OCI-LY1 (cell line): Measurements from ENCODE around the gene COMMD1.

Source experiments
- EZH2 ChIP-seq: fragments of 200-600 bp; sonication (generic), shearing (Covaris generic); IDR thresholded peaks from 2 replicates; pipeline ENCODE4 v1.8.0; 2017; ENCODE audit warnings: borderline replicate concordance, mixed run types, mild to moderate bottlenecking, antibody characterized with exemption, low read length, moderate library complexity, mixed read lengths
- TF ChIP-seq, protein P1 (sequence below): fragments of 200-600 bp; sonication (generic), shearing (Covaris generic); IDR thresholded peaks from 2 replicates; pipeline ENCODE4 v1.5.1; 2017; ENCODE audit warnings: mild to moderate bottlenecking, antibody characterized with exemption, low read length, moderate library complexity, mixed read lengths

DNA sequence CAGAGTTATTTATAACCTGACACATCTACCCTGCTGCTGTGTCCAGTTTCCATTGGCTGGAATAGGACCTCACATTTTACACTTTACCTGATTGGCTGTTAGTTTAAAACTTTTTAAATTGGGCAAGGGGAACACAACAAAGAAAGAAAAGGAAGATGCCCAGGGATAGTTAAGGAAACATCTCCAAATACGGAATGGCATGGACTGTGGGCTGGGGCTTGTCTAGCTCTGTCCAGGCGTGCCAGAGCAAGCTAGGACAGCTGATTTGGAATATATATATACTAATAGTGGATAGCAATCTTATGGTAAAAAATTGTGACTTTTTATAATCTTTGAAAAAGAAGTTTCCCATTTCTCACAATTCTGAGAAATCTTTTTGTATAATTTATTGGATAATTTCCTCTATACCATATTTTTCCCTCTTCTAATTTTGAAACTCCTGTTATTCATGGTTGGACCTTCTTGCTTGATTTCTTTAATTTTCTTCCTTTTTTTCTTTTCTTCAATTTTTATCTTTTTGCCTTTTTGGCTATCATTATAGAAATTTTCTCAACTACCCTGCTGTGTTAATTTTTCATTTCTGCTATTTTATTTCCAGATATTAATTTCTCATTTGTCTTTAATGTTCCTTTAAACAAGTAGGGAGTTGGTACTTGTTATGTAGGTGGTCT, 55.9 kb downstream of the COMMD1 start:
- TF ChIP-seq, protein P1, sequence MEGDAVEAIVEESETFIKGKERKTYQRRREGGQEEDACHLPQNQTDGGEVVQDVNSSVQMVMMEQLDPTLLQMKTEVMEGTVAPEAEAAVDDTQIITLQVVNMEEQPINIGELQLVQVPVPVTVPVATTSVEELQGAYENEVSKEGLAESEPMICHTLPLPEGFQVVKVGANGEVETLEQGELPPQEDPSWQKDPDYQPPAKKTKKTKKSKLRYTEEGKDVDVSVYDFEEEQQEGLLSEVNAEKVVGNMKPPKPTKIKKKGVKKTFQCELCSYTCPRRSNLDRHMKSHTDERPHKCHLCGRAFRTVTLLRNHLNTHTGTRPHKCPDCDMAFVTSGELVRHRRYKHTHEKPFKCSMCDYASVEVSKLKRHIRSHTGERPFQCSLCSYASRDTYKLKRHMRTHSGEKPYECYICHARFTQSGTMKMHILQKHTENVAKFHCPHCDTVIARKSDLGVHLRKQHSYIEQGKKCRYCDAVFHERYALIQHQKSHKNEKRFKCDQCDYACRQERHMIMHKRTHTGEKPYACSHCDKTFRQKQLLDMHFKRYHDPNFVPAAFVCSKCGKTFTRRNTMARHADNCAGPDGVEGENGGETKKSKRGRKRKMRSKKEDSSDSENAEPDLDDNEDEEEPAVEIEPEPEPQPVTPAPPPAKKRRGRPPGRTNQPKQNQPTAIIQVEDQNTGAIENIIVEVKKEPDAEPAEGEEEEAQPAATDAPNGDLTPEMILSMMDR: no peak
- no peak for TF ChIP-seq EZH2
